ENCODE data around the gene COL28A1. TPM values are rescaled to one million over a fixed set of nuclear protein-coding genes. Genes with fewer than 3 reads are reported as not detected.

The COL28A1 gene
- total and polyA plus RNA-seq, 4 donors: 0.05 to 0.50 (median 0.18) TPM

DNA sequence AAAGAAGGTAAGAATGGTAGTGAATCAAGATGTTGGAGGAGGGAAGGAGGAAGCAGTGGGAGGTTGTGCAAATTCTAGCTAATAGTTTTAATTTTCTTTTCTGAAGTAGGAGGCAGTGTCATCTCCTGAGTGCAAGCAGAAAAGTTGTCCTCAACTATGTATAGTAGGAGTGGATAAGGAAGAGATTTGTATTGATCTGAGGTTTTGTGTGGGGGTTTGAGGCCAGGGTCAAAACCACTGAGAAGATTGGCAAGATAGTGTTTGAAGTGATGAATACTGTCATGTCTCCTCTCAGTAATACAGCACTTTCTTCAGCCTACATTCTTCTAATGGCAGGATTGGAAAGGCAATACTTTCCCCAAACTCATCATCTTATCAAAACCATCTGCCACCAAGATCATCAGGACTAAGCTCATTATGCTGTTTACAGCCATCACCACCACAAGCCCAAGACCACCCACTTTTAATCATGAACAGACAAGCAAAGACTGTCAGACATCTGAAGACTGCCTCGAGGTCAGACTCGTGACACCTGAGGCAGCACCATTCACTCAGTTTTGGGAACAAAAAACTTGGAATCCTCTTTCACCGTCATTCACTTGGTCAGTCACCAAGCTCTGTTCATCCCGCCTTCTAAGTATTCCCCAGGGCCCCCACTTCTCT lies 29.5 kb upstream of the COL28A1 start:
- no peak overlapping the region for H3K27ac ChIP-seq (ENCODE audit: low read depth in 1 of 2, low read length in 2 of 2)
- no peak overlapping the region for H3K4me3 ChIP-seq (ENCODE audit: low read depth in 1 of 3, low read length in 3 of 3)
- H3K36me3 ChIP-seq (ENCODE audit: control insufficient read depth in 4 of 4, insufficient read depth in 3 of 4, low read depth in 1 of 4, low read length in 3 of 4): no peaks in the 10 kb centered on the region
- no peaks in the 10 kb centered on the region for H3K27me3 ChIP-seq (ENCODE audit: control insufficient read depth in 4 of 4, insufficient read depth in 4 of 4, low read length in 3 of 4)
- no peak overlapping the region for H3K9ac ChIP-seq (ENCODE audit: low read depth in 1 of 2, low read length in 2 of 2)
- no peak for DNase-seq (ENCODE audit: low spot score)
- H3K9me3 ChIP-seq (ENCODE audit: control insufficient read depth in 4 of 4, low read length in 3 of 4): no peaks in the 10 kb centered on the region
- 98% methylated on average over 4 of the region's 4 CpGs for WGBS
- H3K4me1 ChIP-seq (ENCODE audit: control insufficient read depth in 4 of 4, insufficient read depth in 4 of 4, low read length in 3 of 4): peaks cover 2 to 55% (median 37%) of the 10 kb centered on the region in 4 donors
- TF ChIP-seq, protein P1, sequence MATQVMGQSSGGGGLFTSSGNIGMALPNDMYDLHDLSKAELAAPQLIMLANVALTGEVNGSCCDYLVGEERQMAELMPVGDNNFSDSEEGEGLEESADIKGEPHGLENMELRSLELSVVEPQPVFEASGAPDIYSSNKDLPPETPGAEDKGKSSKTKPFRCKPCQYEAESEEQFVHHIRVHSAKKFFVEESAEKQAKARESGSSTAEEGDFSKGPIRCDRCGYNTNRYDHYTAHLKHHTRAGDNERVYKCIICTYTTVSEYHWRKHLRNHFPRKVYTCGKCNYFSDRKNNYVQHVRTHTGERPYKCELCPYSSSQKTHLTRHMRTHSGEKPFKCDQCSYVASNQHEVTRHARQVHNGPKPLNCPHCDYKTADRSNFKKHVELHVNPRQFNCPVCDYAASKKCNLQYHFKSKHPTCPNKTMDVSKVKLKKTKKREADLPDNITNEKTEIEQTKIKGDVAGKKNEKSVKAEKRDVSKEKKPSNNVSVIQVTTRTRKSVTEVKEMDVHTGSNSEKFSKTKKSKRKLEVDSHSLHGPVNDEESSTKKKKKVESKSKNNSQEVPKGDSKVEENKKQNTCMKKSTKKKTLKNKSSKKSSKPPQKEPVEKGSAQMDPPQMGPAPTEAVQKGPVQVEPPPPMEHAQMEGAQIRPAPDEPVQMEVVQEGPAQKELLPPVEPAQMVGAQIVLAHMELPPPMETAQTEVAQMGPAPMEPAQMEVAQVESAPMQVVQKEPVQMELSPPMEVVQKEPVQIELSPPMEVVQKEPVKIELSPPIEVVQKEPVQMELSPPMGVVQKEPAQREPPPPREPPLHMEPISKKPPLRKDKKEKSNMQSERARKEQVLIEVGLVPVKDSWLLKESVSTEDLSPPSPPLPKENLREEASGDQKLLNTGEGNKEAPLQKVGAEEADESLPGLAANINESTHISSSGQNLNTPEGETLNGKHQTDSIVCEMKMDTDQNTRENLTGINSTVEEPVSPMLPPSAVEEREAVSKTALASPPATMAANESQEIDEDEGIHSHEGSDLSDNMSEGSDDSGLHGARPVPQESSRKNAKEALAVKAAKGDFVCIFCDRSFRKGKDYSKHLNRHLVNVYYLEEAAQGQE (IDR thresholded peaks at IDR 0.05): no peak
- TF ChIP-seq HNF4G (IDR thresholded peaks at IDR 0.05) (no peak), JUND (IDR thresholded peaks at IDR 0.05) (no peak), TAF1 (conservative IDR thresholded peaks at IDR 0.05) (no peak), NR2F2 (IDR thresholded peaks at IDR 0.05) (no peak), FOXA1 (IDR thresholded peaks at IDR 0.05) (no peak)
- TF ChIP-seq, protein P2, sequence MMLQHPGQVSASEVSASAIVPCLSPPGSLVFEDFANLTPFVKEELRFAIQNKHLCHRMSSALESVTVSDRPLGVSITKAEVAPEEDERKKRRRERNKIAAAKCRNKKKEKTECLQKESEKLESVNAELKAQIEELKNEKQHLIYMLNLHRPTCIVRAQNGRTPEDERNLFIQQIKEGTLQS (IDR thresholded peaks at IDR 0.05): no peak
- TF ChIP-seq, protein P3, sequence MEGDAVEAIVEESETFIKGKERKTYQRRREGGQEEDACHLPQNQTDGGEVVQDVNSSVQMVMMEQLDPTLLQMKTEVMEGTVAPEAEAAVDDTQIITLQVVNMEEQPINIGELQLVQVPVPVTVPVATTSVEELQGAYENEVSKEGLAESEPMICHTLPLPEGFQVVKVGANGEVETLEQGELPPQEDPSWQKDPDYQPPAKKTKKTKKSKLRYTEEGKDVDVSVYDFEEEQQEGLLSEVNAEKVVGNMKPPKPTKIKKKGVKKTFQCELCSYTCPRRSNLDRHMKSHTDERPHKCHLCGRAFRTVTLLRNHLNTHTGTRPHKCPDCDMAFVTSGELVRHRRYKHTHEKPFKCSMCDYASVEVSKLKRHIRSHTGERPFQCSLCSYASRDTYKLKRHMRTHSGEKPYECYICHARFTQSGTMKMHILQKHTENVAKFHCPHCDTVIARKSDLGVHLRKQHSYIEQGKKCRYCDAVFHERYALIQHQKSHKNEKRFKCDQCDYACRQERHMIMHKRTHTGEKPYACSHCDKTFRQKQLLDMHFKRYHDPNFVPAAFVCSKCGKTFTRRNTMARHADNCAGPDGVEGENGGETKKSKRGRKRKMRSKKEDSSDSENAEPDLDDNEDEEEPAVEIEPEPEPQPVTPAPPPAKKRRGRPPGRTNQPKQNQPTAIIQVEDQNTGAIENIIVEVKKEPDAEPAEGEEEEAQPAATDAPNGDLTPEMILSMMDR (IDR thresholded peaks at IDR 0.05; ENCODE audit: low read depth, low read length, missing input control): no peak
- TF ChIP-seq, protein P4, sequence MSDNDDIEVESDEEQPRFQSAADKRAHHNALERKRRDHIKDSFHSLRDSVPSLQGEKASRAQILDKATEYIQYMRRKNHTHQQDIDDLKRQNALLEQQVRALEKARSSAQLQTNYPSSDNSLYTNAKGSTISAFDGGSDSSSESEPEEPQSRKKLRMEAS (IDR thresholded peaks at IDR 0.05): no peak
- TF ChIP-seq, protein P5, sequence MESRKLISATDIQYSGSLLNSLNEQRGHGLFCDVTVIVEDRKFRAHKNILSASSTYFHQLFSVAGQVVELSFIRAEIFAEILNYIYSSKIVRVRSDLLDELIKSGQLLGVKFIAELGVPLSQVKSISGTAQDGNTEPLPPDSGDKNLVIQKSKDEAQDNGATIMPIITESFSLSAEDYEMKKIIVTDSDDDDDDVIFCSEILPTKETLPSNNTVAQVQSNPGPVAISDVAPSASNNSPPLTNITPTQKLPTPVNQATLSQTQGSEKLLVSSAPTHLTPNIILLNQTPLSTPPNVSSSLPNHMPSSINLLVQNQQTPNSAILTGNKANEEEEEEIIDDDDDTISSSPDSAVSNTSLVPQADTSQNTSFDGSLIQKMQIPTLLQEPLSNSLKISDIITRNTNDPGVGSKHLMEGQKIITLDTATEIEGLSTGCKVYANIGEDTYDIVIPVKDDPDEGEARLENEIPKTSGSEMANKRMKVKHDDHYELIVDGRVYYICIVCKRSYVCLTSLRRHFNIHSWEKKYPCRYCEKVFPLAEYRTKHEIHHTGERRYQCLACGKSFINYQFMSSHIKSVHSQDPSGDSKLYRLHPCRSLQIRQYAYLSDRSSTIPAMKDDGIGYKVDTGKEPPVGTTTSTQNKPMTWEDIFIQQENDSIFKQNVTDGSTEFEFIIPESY (IDR thresholded peaks at IDR 0.05): no peak

DNA sequence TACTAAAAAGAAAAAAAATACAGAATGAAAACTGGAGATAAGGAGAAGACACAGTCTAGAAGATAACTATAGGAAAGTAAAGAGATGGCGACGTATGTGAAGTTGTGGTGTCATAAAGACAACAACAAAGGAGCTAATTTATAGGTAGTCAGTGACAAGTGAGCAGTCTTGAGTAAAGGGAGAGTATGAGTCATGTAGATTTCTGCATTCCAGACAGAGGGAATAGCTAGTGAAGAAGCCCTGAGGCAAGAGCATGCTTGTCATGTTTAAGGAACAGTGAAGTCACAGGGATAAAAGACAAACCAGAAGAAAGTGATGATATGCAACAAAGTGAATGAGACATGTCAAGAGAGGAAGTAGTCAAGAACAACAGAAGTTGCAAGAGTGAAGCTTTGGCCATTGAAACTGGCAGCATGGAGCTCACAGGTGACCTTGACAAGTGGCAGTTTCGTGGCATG lies 28.7 kb upstream of the COL28A1 start:
- no peak for DNase-seq (ENCODE audit: low spot score)
- Histone ChIP-seq H3K9ac (ENCODE audit: low read depth in 1 of 2, low read length in 2 of 2) (no peak overlapping the region), H3K36me3 (ENCODE audit: control insufficient read depth in 4 of 4, insufficient read depth in 3 of 4, low read depth in 1 of 4, low read length in 3 of 4) (no peaks in the 10 kb centered on the region), H3K27ac (ENCODE audit: low read depth in 1 of 2, low read length in 2 of 2) (no peak overlapping the region), H3K9me3 (ENCODE audit: control insufficient read depth in 4 of 4, low read length in 3 of 4) (no peaks in the 10 kb centered on the region), H3K27me3 (ENCODE audit: control insufficient read depth in 4 of 4, insufficient read depth in 4 of 4, low read length in 3 of 4) (no peaks in the 10 kb centered on the region), H3K4me3 (ENCODE audit: low read depth in 1 of 3, low read length in 3 of 3) (no peak overlapping the region), H3K4me1 (ENCODE audit: control insufficient read depth in 4 of 4, insufficient read depth in 4 of 4, low read length in 3 of 4) (peaks cover 2 to 50% (median 37%) of the 10 kb centered on the region in 4 donors)
- TF ChIP-seq TAF1 (conservative IDR thresholded peaks at IDR 0.05): no peak
- no peak for TF ChIP-seq HNF4G (IDR thresholded peaks at IDR 0.05)
- no peak for TF ChIP-seq GABPA (IDR thresholded peaks at IDR 0.05 in 1 of 2, conservative IDR thresholded peaks at IDR 0.05 in 1 of 2)
- no peak for TF ChIP-seq YY1 (IDR thresholded peaks at IDR 0.05)
- TF ChIP-seq EGR1 (IDR thresholded peaks at IDR 0.05; ENCODE audit: low read depth in 2 of 2): no peak
- TF ChIP-seq, protein P1 (IDR thresholded peaks at IDR 0.05): no peak
- 89% methylated on average over 3 of the region's 3 CpGs for WGBS

Data from liver (tissue), 9 donors.